ENCODE data around the gene PDP2. TPM values are rescaled to one million over a fixed set of nuclear protein-coding genes. Genes with fewer than 3 reads are reported as not detected.

PDP2 gene
- total and polyA plus RNA-seq, 2 donors (not counting 3 experiments of a cell fraction or from before 2014, with no cell fraction given), result 4.4 to 9.3 TPM

- FAIRE-seq, result no peak
- dilution Hi-C loops (cut with MboI; ENCODE audit: extremely low pct_ligation_motif_present, low sequenced_read_pairs) (no loop called here), intact Hi-C loops (cut with micrococcal nuclease) (no loop called here)
- Histone ChIP-seq H4K20me1 (replicated peaks; ENCODE audit: control insufficient read depth, extremely low read depth, insufficient read depth, low read length) (no peaks in the 10 kb centered on the region), H3K9me1 (replicated peaks; ENCODE audit: control insufficient read depth, extremely low read depth, insufficient read depth, low read length) (no peaks in the 10 kb centered on the region), H3K4me1 (ENCODE audit: control insufficient read depth, extremely low read depth, insufficient read depth, low read length) (peaks cover 12% of the 10 kb centered on the region), H3K9ac (replicated peaks; ENCODE audit: extremely low read depth, insufficient read depth, low read length) (no peak overlapping the region), H3K4me2 (ENCODE audit: insufficient read depth, low read length) (no peak overlapping the region), H3K4me3 (replicated peaks in 1 of 3; ENCODE audit: insufficient read depth in 1 of 3, low read depth in 1 of 3, low read length in 3 of 3) (no peak overlapping the region), H3K27ac (ENCODE audit: insufficient read depth, low read depth, low read length) (no peak overlapping the region), H3K9me3 (replicated peaks; ENCODE audit: control insufficient read depth, insufficient read depth, low read length) (no peaks in the 10 kb centered on the region), H3K36me3 (ENCODE audit: control insufficient read depth in 2 of 2, extremely low read depth in 1 of 2, insufficient read depth in 2 of 2, low read length in 2 of 2) (no peaks in the 10 kb centered on the region), H2AFZ (ENCODE audit: low read depth, low read length) (no peak overlapping the region), H3K27me3 (ENCODE audit: control insufficient read depth in 2 of 2, insufficient read depth in 2 of 2, low read length in 2 of 2) (peaks cover 0 to 2% of the 10 kb centered on the region in 2 experiments), H3K79me2 (ENCODE audit: control insufficient read depth, insufficient read depth, low read length) (no peaks in the 10 kb centered on the region)
- TF ChIP-seq POLR2A (IDR thresholded peaks at IDR 0.05; ENCODE audit: low read depth, low read length) (no peak), GATA2 (IDR thresholded peaks at IDR 0.05; ENCODE audit: insufficient read depth, insufficient read length, low read depth, low read length) (no peak), MYC (IDR thresholded peaks at IDR 0.05; ENCODE audit: low read depth, low read length) (no peak), JUN (IDR thresholded peaks at IDR 0.05; ENCODE audit: borderline replicate concordance, insufficient read depth, insufficient read length, low read depth) (no peak), EZH2 (IDR thresholded peaks at IDR 0.05; ENCODE audit: borderline replicate concordance, low read depth, low read length, severe bottlenecking) (no peak), FOS (IDR thresholded peaks at IDR 0.05; ENCODE audit: borderline replicate concordance, insufficient read depth, low read length) (no peak), POLR2AphosphoS5 (IDR thresholded peaks at IDR 0.05; ENCODE audit: insufficient read depth, low read depth, low read length) (no peak), MAX (IDR thresholded peaks at IDR 0.05; ENCODE audit: insufficient read depth, insufficient read length) (no peak)
- TF ChIP-seq, protein P1, sequence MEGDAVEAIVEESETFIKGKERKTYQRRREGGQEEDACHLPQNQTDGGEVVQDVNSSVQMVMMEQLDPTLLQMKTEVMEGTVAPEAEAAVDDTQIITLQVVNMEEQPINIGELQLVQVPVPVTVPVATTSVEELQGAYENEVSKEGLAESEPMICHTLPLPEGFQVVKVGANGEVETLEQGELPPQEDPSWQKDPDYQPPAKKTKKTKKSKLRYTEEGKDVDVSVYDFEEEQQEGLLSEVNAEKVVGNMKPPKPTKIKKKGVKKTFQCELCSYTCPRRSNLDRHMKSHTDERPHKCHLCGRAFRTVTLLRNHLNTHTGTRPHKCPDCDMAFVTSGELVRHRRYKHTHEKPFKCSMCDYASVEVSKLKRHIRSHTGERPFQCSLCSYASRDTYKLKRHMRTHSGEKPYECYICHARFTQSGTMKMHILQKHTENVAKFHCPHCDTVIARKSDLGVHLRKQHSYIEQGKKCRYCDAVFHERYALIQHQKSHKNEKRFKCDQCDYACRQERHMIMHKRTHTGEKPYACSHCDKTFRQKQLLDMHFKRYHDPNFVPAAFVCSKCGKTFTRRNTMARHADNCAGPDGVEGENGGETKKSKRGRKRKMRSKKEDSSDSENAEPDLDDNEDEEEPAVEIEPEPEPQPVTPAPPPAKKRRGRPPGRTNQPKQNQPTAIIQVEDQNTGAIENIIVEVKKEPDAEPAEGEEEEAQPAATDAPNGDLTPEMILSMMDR (IDR thresholded peaks at IDR 0.05; ENCODE audit: extremely low read depth in 1 of 2, insufficient read depth in 1 of 2, low read depth in 1 of 2, low read length in 2 of 2), result no peak
- ChIA-PET CTCF (interaction anchor here (1.3 to 3.7 kb wide), 9 partner anchors 15 to 463 kb away, joined by 3 to 69 read pairs (median 4); partner anchors contain the start of genes CMTM2 and NAE1), POLR2A (no interaction called here)
- no peak for DNase-seq (ENCODE audit: low read depth, low spot score)
- no TSS peak for BruUV-seq (replicated peaks)
Measured at GRCh38 chr16:66871840-66872239, 8.5 kb upstream of the PDP2 start.
